ENCODE results near the gene WDR33. TPM values are rescaled to one million over a fixed set of nuclear protein-coding genes. Genes with fewer than 3 reads are reported as not detected.
A peak's percentile ranks its signal among the peaks of the same experiment; 100 is the strongest.

The WDR33 gene
- total and polyA plus RNA-seq, 12 donors: 13.8 to 59.8 (median 42.1) TPM

DNA sequence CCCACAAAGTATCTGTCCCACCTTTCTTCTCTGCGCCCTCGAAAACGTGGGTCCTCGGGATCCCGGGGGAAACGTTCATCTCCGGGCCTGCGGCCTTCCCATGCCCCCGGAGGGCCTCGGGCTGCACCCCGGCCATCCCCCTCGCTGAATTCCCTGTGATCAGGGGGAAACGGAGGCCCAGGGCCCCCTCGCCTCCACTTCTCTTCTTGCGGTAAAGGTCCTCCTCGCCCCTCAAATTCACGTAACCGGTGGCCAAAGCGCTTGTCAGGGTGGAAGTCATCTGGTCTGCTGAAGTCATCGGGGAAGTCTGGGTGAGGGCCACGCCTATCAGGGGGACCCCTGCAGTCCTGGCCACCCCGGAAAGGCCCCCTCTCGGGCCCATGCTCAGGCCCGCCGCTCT is 97.4 kb downstream of the WDR33 start:
- Histone ChIP-seq H3K36me3 (replicated peaks in 1 of 2) (peaks cover 0 to 22% of the 10 kb centered on the region in 2 donors), H3K27me3 (no peaks in the 10 kb centered on the region), H3K27ac (no peak overlapping the region), H3K4me3 (no peak overlapping the region), H3K9me3 (replicated peaks in 1 of 3) (no peaks in the 10 kb centered on the region), H3K4me1 (replicated peaks in 1 of 2) (no peaks in the 10 kb centered on the region)
- intact Hi-C loops (cut with DNase I): no loop called here
- WGBS, 4 donors: 94 to 96% (median 95%) methylated on average over 21 to 25 of the region's 25 CpGs
- no peak for DNase-seq
- TF ChIP-seq, protein P1, sequence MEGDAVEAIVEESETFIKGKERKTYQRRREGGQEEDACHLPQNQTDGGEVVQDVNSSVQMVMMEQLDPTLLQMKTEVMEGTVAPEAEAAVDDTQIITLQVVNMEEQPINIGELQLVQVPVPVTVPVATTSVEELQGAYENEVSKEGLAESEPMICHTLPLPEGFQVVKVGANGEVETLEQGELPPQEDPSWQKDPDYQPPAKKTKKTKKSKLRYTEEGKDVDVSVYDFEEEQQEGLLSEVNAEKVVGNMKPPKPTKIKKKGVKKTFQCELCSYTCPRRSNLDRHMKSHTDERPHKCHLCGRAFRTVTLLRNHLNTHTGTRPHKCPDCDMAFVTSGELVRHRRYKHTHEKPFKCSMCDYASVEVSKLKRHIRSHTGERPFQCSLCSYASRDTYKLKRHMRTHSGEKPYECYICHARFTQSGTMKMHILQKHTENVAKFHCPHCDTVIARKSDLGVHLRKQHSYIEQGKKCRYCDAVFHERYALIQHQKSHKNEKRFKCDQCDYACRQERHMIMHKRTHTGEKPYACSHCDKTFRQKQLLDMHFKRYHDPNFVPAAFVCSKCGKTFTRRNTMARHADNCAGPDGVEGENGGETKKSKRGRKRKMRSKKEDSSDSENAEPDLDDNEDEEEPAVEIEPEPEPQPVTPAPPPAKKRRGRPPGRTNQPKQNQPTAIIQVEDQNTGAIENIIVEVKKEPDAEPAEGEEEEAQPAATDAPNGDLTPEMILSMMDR (IDR thresholded peaks at IDR 0.05): no peak
- TF ChIP-seq POLR2A (IDR thresholded peaks at IDR 0.05): no peak

DNA sequence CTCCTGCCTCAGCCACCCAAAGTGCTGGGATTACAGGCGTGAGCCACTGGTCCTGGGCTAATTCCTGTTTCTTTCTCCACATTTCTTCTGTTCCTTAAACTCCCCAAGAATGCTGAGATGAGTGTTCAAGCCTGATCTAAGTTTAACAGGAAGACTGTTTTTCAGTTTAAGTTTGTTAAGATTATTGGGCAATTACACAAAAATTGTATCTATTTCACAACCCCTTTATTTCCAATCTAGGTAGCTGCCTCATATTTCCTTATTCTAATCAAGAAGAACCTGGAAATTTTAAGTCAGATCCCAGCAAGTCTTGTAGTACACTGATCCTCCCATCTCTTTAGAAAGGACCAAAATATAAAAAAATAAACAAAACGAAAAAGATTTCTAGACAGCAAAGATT is 98.0 kb downstream of the WDR33 start:
- Histone ChIP-seq H3K36me3 (replicated peaks in 1 of 2) (peaks cover 0 to 26% of the 10 kb centered on the region in 2 donors), H3K9me3 (replicated peaks in 1 of 3) (no peaks in the 10 kb centered on the region), H3K4me3 (no peak overlapping the region), H3K27ac (no peak overlapping the region), H3K27me3 (no peaks in the 10 kb centered on the region), H3K4me1 (replicated peaks in 1 of 2) (no peaks in the 10 kb centered on the region)
- intact Hi-C loops (cut with DNase I): no loop called here
- no peak for DNase-seq
- TF ChIP-seq, protein P1 (IDR thresholded peaks at IDR 0.05): no peak
- 77 to 87% (median 86%) methylated on average over 2 of the region's 2 CpGs for WGBS, 4 donors

DNA sequence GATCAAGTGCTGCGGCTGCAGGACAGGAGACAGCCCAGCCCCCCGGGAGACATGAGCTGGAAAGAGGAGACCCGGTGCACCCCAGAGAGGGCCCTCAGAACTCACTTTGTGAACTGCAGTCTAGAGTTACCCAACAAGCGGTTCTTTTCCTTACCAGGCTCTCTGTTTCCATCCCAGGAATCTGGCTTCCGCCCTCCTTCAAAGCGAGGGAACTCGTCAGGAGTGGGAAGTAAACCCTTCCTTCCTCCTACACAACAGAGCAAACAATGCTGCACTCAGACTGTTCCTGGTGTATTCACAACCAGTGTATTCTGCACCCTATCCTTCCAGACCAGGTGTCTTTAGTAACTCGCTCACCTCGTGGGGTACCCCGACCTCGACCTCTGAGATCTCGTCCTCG is 101.6 kb downstream of the WDR33 start:
- DNase-seq: no peak
- intact Hi-C loops (cut with DNase I): loop anchor here in 1 of 2 donors (10.0 kb wide), 1 partner anchor 105 kb away; the partner anchor contains the start of gene WDR33
- TF ChIP-seq, protein P1 (IDR thresholded peaks at IDR 0.05): no peak
- TF ChIP-seq POLR2A (IDR thresholded peaks at IDR 0.05): no peak
- H3K4me1 ChIP-seq (replicated peaks in 1 of 2): peaks cover 0 to 12% of the 10 kb centered on the region in 2 donors
- no peaks in the 10 kb centered on the region for H3K27me3 ChIP-seq
- 92 to 96% (median 93%) methylated on average over 13 of the region's 13 CpGs for WGBS, 4 donors
- peaks cover 0 to 28% of the 10 kb centered on the region in 2 donors for H3K36me3 ChIP-seq (replicated peaks in 1 of 2)
- no peak overlapping the region for H3K27ac ChIP-seq
- H3K9me3 ChIP-seq (replicated peaks in 1 of 3): no peaks in the 10 kb centered on the region
- no peak overlapping the region for H3K4me3 ChIP-seq

DNA sequence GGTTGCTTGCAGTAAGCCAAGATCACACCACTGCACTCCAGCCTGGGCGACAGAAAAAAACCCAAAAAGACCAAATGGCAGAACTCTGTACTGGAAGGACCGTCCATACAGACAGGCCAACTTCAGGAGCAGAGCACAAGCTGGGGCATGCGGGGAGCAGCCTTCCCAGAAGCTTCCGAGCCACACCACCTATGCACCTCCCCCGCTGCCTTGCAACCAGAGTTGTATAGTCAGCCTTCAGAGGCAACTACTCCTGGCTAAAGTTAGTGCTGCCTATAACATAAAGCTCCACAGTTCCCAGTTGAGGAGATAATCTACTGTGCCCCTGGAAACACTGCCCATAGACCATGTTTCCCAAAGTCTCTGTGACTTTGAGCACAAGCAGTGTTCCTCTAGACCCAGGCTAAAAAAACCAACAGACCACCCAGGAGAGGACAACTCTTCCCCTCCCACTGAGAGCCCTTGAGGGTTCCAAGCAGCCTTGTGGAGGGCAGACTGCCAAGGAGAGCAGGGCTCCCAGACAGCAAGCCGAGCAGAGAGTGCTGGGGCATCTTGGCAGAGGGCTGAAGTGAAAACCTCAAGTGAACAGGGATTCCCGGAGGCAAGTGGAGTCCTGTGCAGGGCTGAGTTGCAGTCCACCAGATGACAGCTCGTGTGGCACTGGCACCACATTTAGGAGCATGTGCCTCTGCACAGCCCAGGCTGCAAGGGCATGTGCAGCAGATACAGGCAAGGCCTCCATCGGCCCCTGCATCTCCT is 102.9 kb downstream of the WDR33 start:
- Histone ChIP-seq H3K27me3 (no peaks in the 10 kb centered on the region), H3K9me3 (replicated peaks in 1 of 3) (no peaks in the 10 kb centered on the region), H3K36me3 (replicated peaks in 1 of 2) (peaks cover 0 to 24% of the 10 kb centered on the region in 2 donors), H3K4me1 (replicated peaks in 1 of 2) (peaks cover 0 to 13% of the 10 kb centered on the region in 2 donors), H3K27ac (no peak overlapping the region), H3K4me3 (no peak overlapping the region)
- 75 to 95% (median 87%) methylated on average over 5 to 9 of the region's 9 CpGs for WGBS, 4 donors
- TF ChIP-seq, protein P1 (IDR thresholded peaks at IDR 0.05): no peak
- TF ChIP-seq POLR2A (IDR thresholded peaks at IDR 0.05): no peak
- DNase-seq: peak in 2 of 7 donors; percentile 29 to 38
- intact Hi-C loops (cut with DNase I): loop anchor here in 1 of 2 donors (10.0 kb wide), 1 partner anchor 107 kb away; the partner anchor contains the start of gene WDR33
